VCaP (cell line): ENCODE results near the gene SLC39A8.
"Not testable (repeated sequence)": the region's sequence is repeated elsewhere in the genome, so short reads cannot be mapped to it uniquely, and the experiment has no call there.

ENCODE experiments used
- H3K27ac ChIP-seq: fragments of 450-650 bp; 2 replicates; pipeline ENCODE4 v1.5.1; 2017
- TF ChIP-seq, protein P1 (sequence below): fragments of 450-650 bp; conservative IDR thresholded peaks from 2 replicates; pipeline ENCODE4 v1.5.1; 2017; ENCODE audit warnings: mild to moderate bottlenecking, moderate library complexity

SLC39A8 gene

DNA sequence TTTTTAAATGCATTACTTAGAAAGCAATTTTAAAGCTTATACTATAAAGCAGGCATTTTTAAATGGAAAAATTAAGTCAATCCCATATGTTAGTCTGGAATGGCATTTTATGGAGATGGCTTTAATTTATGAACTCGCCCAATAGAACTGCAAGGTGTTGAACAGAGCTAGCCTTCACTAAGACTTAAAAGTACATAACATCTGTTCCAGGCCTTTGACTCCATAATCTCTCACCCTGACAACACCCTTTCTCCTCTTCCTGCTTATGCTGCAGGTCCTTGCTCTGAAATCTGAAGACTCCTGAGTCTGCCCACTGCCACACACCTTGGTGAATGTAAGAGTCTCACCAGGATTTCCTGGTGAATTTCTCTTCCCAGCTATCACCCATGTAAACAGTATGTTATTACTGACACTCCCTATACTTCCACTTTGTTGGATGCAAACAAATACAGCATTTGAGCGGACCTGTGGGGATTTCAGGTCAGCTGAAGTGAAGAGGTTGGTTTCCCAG is 17.7 kb upstream of the SLC39A8 start:
- TF ChIP-seq, protein P1, sequence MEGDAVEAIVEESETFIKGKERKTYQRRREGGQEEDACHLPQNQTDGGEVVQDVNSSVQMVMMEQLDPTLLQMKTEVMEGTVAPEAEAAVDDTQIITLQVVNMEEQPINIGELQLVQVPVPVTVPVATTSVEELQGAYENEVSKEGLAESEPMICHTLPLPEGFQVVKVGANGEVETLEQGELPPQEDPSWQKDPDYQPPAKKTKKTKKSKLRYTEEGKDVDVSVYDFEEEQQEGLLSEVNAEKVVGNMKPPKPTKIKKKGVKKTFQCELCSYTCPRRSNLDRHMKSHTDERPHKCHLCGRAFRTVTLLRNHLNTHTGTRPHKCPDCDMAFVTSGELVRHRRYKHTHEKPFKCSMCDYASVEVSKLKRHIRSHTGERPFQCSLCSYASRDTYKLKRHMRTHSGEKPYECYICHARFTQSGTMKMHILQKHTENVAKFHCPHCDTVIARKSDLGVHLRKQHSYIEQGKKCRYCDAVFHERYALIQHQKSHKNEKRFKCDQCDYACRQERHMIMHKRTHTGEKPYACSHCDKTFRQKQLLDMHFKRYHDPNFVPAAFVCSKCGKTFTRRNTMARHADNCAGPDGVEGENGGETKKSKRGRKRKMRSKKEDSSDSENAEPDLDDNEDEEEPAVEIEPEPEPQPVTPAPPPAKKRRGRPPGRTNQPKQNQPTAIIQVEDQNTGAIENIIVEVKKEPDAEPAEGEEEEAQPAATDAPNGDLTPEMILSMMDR = no peak
- H3K27ac ChIP-seq = no peak overlapping the region

DNA sequence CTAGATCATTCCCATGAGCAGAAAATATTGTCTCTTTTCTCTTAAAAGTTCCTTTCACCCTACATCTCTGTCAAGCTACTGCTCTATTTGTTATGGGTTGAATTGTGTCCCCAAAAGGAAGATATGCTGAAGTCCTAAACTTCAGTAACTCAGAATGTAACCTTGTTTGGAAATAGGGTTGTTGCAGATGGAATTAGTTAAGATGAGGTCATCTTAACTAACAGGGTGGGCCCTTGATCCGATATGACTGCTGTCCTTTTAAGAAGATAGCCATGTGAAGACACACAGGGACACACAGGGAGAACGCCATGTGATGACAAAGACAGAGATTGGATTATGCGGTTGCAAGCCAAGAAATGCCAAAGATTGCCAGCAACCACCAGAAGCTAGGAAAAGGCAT is 12.8 kb upstream of the SLC39A8 start:
- H3K27ac ChIP-seq = no peak overlapping the region
- TF ChIP-seq, protein P1 = no peak

DNA sequence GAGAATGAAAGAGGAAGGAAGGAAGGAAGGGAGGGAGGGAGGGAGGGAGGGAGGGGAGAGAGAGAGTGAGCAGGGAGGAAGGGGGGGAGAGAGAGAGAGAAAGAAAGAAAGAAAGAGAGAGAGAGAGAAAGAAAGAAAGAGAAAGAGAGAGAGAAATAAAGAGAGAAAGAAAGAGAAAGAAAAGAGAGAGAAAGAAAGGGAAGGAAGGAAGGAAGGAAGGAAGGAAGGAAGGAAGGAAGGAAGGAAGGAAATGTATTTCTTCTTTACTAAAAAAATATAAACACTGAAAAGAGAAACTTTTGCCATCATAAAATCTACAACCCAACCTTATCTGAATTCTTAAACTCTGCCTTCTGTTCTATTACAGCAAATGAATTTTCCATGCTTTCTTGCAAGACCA is 12.4 kb upstream of the SLC39A8 start:
- H3K27ac ChIP-seq = not testable (repeated sequence)

DNA sequence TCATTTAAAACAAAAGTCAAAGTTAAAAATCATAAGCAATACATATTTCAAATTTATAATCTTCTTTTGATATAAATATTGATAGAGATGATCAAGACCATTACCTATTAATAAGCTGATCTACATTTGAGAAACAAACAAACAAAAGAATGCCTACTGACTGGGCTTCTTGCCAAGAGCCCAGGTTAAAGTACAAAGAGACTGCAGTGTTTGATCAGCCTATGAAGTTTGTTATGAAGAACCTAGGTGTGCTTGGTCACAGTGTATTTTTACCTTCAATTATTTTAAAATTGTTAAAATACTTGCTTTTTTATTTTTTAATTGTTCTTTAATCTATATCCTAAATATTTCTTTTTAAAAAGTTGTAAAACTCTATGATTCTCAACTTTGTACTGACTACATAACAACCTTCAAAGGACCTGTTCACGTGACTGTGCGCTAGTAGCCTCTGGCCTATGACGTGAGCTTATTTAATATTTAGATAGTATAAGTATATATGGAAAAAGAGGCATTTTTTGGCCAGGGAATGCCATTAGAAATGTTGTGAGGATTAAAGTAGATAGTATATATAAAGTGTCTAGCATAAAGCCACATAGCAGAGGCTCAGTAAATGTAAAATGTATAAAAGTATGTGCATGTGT is 11.4 kb upstream of the SLC39A8 start:
- TF ChIP-seq, protein P1 = no peak
- no peak overlapping the region for H3K27ac ChIP-seq

DNA sequence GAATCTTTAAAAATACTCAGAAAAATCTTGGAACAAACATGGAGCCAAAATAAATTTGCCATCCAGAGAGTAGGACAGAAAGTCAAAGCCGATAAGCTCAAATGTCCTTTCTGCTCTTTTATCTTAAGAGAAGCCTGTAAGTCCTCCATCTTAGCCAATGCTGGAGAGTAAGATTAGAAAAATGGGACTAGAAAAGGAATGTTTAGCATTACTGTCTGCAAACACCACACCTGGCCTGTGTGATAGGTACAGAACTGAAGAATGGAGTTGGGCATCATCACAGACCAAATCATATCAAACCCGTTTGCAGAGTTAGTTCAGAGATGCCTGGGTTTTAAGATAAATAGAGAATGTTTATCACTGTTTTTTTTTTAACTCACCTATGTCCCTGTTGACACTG is 10.5 kb upstream of the SLC39A8 start:
- TF ChIP-seq, protein P1 = no peak
- H3K27ac ChIP-seq = no peak overlapping the region

DNA sequence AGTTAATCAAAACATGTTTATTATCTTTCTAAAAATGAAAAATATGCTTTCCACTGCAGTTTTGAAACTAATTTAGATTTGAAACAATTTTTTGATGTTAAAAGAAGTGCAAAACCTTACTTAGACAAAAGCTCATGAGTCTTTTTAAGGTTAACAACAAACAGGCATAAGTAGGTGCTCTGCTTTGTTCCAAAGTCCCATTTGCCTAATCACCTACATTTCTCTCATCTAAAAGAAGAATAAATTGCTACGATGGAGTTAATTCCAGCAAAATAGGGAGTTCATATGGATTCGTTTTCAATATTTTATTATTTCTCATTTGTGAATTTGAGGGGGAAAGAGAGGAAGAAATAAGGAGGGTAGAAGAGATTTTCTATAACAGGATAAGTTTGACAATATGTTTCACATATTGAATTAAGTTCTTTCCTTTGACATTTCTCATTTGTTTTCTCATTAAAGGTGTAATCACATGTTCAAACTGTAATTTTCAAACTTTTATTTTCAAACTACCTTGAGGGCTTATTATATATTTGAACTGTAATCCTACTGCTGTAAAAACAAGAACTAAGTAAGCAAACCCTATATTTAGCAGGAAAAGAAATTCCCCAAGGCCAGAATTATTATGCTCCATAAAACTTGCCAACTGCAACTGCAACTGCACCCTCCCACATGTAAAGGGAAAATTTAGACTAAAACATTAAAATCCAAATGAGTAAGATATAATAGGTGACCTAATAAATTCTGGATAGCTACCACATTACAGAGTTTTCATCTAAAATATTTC is 9.6 kb upstream of the SLC39A8 start:
- TF ChIP-seq, protein P1 = no peak
- no peak overlapping the region for H3K27ac ChIP-seq

DNA sequence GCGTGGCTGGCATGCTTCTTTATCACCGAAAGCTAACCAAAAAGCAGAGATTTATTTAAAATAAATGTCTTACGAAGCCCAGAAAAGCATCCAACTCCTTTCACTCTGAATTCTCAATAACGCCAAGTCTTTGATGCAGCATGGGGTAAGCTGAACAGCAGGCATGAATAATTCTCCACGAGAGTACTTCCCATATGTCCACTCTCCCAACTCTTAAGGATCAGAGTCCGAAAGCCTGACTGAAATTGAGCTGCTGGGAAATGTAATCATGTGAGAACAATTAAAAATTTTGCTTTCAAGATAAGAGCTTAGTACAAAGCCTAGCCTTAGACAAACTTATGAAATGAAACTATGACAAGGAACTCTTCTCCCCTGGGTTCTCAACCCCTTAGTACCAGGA is 7.5 kb upstream of the SLC39A8 start:
- H3K27ac ChIP-seq = no peak overlapping the region
- TF ChIP-seq, protein P1 = no peak

DNA sequence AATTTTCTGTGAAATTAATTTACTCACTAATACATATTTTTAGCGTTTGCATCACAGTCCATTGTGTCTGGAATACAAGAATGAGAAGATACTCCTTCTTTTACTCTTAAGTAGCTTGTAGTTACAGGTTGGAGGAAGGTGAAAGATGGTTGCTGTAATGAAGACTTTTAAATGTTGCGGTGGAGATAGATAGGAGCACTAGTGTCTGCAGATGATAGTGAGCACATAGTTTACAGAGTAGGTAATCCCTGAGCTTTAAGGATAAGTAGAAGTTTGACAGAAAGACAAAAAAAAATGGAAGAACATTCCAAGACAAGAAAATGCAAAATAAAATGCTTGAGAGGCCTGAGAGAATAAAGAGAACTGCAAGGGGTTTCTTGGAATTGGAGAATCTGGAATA is 5.4 kb upstream of the SLC39A8 start:
- TF ChIP-seq, protein P1 = no peak
- no peak overlapping the region for H3K27ac ChIP-seq
